IPS-NIHi7 (cell line): Measurements from ENCODE around the gene MED15.
"Not testable (repeated sequence)": the region's sequence is repeated elsewhere in the genome, so short reads cannot be mapped to it uniquely, and the experiment has no call there.

Source experiments
- DNase-seq: peaks from one replicate; pipeline ENCODE4 v3.0.0; 2012; ENCODE audit warnings: mixed read lengths; ENCODE audit errors: extremely low spot score

Gene MED15

GRCh38 chr22:20483143-20483506, 24.3 kb upstream of the MED15 start:
- not testable (repeated sequence) for DNase-seq

- DNase-seq: no peak
These were observed 23.6 kb upstream of the MED15 start for GRCh38 chr22:20483771-20484170.

- no peak for DNase-seq
These were observed 22.3 kb upstream of the MED15 start for GRCh38 chr22:20484948-20485683.

GRCh38 chr22:20486229-20486628, 21.2 kb upstream of the MED15 start:
- no peak for DNase-seq

- no peak for DNase-seq
These were observed 19.7 kb upstream of the MED15 start for GRCh38 chr22:20487715-20488114.

GRCh38 chr22:20488946-20489345, 18.5 kb upstream of the MED15 start:
- no peak for DNase-seq

GRCh38 chr22:20490183-20490940, 17.0 kb upstream of the MED15 start:
- DNase-seq: no peak

- DNase-seq: no peak
These were observed 16.5 kb upstream of the MED15 start for GRCh38 chr22:20490941-20491307.

- no peak for DNase-seq
These were observed 16.1 kb upstream of the MED15 start for GRCh38 chr22:20491346-20491745.

- DNase-seq: no peak
These were observed 12.2 kb upstream of the MED15 start, which contains the start of gene KLHL22 for GRCh38 chr22:20494978-20495860. Gene KLHL22 (minus strand): TSS chr22:20495795. CDS start chr22:20489211, 6,584 bp downstream.

GRCh38 chr22:20495861-20496681, 11.3 kb upstream of the MED15 start:
- peak; percentile 96 for DNase-seq

- DNase-seq: no peak
These were observed 10.0 kb upstream of the MED15 start for GRCh38 chr22:20497426-20497825.

GRCh38 chr22:20498913-20499312, 8.5 kb upstream of the MED15 start:
- no peak for DNase-seq

- no peak for DNase-seq
These were observed 7.6 kb upstream of the MED15 start for GRCh38 chr22:20499769-20500168.

GRCh38 chr22:20503816-20504215, 3.6 kb upstream of the MED15 start:
- no peak for DNase-seq

- not testable (repeated sequence) for DNase-seq
These were observed 3.0 kb upstream of the MED15 start for GRCh38 chr22:20504293-20504922.

GRCh38 chr22:20506543-20507252, 712 bp upstream of the MED15 start:
- no peak for DNase-seq

- peak; percentile 54 for DNase-seq
These were observed 801 bp downstream of the MED15 start for GRCh38 chr22:20508067-20508755.

GRCh38 chr22:20508815-20509271, 1.4 kb downstream of the MED15 start:
- DNase-seq: no peak
